DOHH2 (cell line): ENCODE results near the gene ENOX1.

Experiments used
- EZH2phosphoT487 ChIP-seq: fragments of 200-600 bp; sonication (generic); IDR thresholded peaks from 2 replicates; pipeline ENCODE4 v1.6.1; 2017; ENCODE audit warnings: borderline replicate concordance, mild to moderate bottlenecking, antibody characterized with exemption, low read length, moderate library complexity, mixed read lengths
- TF ChIP-seq, protein P1 (sequence below): fragments of 200-600 bp; sonication (generic); IDR thresholded peaks from one replicate; pipeline ENCODE4 v1.5.1; 2014; ENCODE audit warnings: antibody characterized with exemption, mild to moderate bottlenecking, low read depth, low read length; ENCODE audit not compliant: poor library complexity, severe bottlenecking

DNA sequence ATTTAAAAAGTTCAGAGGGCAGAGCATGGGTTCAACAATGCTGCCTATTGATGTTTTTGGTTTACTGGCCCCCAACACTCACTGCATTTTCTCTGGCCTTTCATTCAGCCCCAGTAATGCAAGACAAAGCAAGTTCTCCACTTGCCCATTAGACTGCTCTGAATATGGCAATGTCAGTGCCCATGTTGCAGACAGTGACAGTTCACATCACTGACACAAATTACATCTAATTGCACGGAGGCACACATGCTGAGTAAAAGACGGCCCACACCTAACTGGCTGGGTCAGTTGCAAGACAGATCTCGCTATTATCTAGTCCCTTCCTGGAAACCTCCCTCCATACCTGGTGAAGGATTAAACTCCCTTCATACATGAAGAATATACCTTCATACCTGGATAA is 54.0 kb downstream of the ENOX1 start:
- TF ChIP-seq, protein P1, sequence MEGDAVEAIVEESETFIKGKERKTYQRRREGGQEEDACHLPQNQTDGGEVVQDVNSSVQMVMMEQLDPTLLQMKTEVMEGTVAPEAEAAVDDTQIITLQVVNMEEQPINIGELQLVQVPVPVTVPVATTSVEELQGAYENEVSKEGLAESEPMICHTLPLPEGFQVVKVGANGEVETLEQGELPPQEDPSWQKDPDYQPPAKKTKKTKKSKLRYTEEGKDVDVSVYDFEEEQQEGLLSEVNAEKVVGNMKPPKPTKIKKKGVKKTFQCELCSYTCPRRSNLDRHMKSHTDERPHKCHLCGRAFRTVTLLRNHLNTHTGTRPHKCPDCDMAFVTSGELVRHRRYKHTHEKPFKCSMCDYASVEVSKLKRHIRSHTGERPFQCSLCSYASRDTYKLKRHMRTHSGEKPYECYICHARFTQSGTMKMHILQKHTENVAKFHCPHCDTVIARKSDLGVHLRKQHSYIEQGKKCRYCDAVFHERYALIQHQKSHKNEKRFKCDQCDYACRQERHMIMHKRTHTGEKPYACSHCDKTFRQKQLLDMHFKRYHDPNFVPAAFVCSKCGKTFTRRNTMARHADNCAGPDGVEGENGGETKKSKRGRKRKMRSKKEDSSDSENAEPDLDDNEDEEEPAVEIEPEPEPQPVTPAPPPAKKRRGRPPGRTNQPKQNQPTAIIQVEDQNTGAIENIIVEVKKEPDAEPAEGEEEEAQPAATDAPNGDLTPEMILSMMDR = no peak
- no peak for TF ChIP-seq EZH2phosphoT487
